ENCODE measurements around the gene CAPZB.

The CAPZB gene

DNA sequence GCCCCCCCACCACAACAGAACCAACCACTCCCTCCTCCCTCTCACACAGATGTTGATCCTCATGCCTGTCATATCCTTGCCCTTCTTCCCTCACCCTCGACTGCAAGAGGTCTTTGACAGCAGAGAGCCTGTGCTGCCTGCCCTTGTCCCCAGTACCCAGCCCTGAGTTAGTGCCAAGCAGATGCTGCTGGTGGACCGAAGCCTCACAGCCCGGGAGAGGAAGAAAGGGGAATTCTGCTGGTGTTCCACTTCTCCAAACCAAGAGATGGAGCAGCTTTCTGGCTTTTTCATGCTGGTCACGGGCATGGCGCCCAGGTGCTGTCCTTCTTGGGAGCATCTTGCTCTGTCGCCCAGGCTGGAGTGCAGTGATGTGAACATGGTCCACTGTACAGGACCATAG is 104.1 kb downstream of the CAPZB start:
- no peak for DNase-seq

DNA sequence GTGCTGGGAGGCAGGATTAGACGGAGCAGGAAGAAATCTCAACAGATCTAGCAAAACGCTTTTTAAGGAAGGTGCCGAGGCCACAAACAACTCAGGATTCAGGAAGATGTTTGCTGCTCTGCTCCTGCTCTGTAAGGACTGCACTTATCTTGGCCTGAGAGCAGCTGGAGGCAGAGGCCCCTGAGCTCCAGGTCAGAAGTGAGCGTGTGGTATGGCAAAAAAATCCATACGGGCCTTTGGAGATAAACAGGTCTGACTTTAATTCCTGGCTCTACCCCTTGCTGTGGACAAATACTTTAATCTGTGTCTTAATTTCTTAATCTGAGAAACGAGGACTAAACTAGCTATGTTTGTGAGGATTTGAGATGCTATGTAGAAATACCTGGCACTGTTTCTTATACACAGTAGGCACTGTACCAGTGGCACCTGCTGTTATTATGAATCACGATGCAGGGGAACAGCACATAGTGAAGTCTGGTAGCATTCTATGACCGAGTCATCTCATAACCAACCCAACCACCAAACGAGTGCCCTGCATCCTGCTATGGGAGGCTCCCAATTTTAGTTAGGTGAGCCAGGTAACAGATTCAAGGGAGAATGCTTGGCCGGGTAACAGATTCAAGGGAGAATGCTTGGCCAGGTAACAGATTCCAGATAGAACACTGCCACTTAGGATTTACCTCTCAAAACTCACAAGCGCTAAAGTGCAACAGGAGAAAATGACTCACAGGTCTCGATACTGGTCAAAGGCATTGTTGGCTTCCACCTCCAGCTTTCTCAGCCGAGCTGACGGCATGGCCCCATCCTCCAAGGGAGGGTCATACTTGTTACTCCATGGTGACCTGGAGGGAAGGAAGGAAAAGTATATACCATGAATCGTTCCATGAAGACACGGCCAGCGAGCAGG is 107.3 kb downstream of the CAPZB start:
- no peak for DNase-seq

DNA sequence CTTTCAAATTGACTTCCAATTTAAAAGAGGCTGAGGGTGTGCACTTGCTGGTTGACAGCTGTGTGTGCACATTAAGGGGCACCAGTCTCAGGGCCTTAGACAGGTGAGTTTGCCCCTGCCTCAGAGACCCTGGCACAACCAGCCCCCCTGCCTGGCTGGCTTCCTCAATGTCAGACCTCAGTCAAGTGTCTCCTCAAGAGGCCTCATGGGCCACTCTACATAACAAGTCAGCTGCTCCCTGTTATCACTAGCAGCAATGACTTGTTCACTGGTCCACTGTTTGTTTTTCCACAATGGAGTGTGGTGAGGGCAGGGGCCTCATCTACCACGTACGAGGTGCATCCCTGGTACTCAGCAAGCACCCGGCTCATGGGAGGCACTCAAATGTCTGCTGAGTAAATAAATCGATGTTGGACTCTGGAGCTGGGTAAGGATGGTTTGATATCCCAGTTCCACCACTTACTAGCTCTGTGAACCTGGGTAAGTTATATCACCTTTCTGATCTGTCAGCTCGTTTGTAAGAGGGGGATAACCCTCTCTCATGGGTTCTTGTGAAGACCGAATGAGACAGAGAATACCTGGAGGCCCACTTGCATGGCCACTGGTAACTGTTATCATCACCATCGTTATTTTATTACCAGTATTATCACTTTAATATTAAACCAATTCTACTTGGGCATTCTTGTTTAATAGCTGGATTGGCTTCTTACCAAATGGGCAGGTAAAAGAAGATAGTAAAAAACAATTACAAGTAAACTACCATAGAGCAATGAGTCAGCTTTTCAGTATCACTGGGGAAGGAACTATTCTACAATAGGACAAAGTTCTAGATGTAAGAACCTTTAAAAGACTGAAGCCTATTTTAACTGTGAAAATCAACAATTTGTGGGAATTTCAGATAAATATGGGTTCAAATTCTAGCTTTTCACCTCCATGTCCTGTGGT is 108.6 kb downstream of the CAPZB start:
- DNase-seq = no peak

GRCh38 chr1:19375631-19376400 is 109.5 kb downstream of the CAPZB start:
- DNase-seq = no peak

DNA sequence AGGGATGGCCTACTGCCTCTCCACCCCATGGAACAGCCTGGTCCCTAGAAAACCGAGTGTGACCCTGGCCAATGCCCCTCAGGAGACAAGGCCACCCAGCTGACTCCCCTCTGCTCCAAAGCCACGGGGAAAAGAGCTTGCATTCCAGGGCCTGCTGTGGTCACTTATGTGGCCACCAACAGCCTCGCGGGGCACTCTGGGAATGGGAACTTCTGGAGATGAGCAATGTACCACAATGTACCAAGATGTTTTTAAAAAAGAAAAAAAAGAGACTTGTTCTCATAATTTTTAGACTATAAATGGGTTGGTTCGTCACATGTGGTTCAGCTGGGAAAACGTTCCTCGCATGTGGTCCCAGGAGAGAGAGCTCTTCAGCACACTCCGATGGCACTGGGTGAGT is 110.4 kb downstream of the CAPZB start:
- DNase-seq = no peak

GRCh38 chr1:19374083-19374801 is 111.1 kb downstream of the CAPZB start:
- no peak for DNase-seq

DNA sequence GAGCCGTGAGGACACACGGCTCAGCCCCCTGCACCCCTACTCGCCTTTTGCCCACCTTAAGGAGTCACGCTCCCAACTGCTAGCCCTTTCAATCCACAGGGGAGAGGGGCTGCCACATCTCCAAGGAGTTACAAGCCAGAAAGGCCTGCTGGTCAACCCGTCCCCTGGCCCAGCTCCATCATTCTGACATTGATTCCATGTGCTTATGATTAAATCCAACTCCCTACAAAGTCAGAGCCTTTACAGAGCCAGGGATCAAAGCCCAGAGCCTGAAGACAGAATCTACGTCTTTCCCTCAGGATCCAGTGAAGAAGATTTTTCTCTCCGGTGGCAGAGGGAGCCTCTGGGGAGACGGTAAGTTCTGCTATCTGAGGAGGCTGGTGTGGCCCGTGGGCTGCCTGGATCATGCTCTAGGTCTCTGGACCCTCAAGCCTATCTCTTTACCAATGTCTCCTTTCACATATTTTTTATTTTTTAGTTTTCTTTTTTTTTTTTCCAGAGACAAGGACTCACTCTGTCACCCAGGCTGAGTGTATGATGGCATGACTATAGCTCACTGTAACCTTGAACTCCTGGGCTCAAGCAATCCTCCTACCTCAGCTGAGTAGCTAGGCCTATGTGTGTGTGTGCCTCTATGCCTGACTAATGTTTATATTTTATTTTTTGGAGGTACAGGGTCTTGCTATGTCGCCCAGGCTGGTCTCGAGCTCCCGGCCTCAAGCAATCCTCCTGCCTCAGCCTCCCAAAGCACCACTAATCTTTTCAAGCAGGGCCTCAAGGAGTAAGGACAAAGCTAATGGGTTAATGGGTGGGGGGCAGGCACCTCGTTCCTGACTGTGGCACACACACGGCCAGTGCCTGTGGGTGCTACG is 111.9 kb downstream of the CAPZB start:
- DNase-seq = no peak

- DNase-seq = no peak
Observed at GRCh38 chr1:19372602-19373001, 112.7 kb downstream of the CAPZB start.

DNA sequence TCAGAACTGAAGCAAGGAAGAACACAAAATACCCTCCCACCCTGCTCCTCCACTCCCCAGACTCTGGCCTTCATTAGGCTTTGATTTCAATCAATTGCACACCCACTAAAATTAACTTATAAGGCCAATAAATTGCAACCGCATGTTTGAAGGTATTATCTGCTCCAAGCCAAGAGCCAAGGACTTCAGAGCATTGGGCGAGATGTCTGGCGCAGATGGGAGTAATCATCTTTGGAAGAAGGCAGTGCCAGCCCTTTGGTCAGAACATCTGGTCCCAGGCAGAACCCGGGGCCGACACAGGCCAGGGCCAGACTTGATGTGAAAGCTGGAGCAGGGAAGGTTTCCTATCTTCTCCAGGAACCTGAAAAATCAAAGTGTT is 113.2 kb downstream of the CAPZB start:
- no peak for DNase-seq

GRCh38 chr1:19371226-19372135 is 113.9 kb downstream of the CAPZB start:
- DNase-seq = no peak

- no peak for DNase-seq
Observed at GRCh38 chr1:19370453-19371170, 114.7 kb downstream of the CAPZB start.

GRCh38 chr1:19369396-19370090 is 115.8 kb downstream of the CAPZB start:
- DNase-seq = no peak

- no peak for DNase-seq
Observed at GRCh38 chr1:19368964-19369363, 116.4 kb downstream of the CAPZB start.

DNA sequence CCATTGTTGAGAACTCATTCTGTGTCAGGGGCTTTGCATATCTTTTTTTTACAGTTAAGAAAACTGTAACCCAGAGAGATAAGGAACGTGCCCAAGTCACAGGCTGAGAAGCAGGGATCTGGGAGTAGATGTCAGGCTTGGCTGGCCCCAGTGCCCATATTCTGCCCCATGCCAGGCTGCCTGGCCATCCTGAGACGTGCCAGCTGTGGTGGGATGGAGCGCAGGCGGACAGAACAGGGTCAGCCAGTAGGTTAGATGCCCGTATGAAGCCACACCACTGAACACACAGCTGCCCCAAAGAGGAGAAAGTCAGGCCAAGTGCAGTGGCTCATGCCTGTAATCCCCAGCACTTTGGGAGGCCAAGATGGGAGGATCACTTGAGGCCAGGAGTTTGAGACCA is 117.3 kb downstream of the CAPZB start:
- no peak for DNase-seq

- DNase-seq = no peak
Observed at GRCh38 chr1:19367584-19368041, 117.7 kb downstream of the CAPZB start.

DNA sequence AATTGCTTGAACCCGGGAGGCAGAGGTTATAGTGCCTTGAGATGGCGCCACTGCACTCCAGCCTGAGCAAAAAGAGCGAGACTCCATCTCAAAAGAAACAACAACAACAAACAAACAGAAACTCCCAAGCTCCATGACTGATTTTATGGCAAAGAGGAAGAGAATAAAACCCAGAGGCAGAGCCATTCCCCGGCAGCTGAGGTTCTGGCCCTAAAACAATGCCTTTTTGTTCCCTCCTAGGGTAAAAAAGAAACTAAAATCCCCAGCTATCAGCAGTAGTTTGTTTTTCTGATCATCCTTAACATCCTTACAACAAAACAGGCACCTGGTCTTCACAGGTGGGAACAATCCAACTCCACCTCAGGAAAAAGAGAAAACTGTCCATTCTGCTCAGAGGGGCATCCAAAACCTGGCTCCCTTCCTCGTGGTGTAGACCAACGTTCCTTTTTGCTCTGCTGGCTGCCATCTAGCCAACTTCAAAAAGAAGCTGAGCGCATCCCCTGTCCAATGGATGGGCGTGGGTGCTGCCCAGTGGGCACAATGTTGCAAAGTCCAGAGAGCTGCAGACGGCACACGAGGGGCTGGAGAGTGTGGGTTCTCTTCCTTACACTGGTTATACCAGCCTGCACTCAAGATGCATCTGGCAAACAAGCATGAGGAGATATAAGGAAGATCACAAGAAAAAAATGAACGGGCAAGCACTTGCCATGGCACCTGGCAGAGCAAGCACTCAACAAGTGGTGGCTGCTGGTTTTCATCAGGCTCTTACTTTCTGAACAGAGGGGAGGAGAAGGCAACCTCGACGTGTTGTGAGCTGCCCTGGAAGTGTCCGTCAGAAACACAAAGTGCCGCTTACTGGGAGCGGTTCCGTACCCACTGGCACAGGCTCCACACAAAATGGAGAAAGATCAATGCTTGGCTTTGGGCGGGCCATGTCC is 118.5 kb downstream of the CAPZB start:
- no peak for DNase-seq

- no peak for DNase-seq
Observed at GRCh38 chr1:19365721-19366120, 119.6 kb downstream of the CAPZB start.

Data from NCI-H1694 (cell line).